WTC11 (cell line): ENCODE data around the gene PTGES2. TPM values are rescaled to one million over a fixed set of nuclear protein-coding genes. Genes with fewer than 3 reads are reported as not detected.

Experiments used
- ATAC-seq: fragments of 200-7000 bp; cut with Tn5 transposase; 2 replicates; pipeline ENCODE4 v1.10.0; 2021; ENCODE audit warnings: mild to moderate bottlenecking, moderate library complexity
- CTCF ChIA-PET: fragments of 300-600 bp; sonication (Branson Sonifier 250); formaldehyde crosslinking; loops from one replicate; lab custom pipeline; 2021; ENCODE audit warnings: antibody characterized with exemption; lab: Charles Lee
- POLR2A ChIA-PET: fragments of 350-600 bp; sonication (Branson Sonifier 250); formaldehyde crosslinking; loops from one replicate; lab custom pipeline; 2021; ENCODE audit warnings: antibody characterized with exemption; lab: Charles Lee
- DNase-seq: peaks from one replicate; pipeline ENCODE4 v3.0.0; 2021; ENCODE audit warnings: low spot score
- H3K27ac Mint-ChIP-seq: 2 replicates; pipeline ENCODE4 v1.8.0; 2021; ENCODE audit warnings: mixed read lengths
- H3K27me3 Mint-ChIP-seq: 2 replicates; pipeline ENCODE4 v1.8.0; 2021; ENCODE audit warnings: low read depth, mild to moderate bottlenecking, moderate library complexity, mixed read lengths
- H3K36me3 Mint-ChIP-seq: 2 replicates; pipeline ENCODE4 v1.8.0; 2021; ENCODE audit warnings: mixed read lengths
- H3K4me1 Mint-ChIP-seq: 2 replicates; pipeline ENCODE4 v1.8.0; 2022; ENCODE audit warnings: mixed read lengths
- H3K4me3 Mint-ChIP-seq: 2 replicates; pipeline ENCODE4 v1.8.0; 2021; ENCODE audit warnings: mild to moderate bottlenecking, moderate library complexity, mixed read lengths
- H3K9me3 Mint-ChIP-seq: 2 replicates; pipeline ENCODE4 v1.8.0; 2021; ENCODE audit warnings: mixed read lengths
- ATF3 ChIP-seq: sonication (generic); formaldehyde crosslinking; conservative IDR thresholded peaks from 2 replicates; pipeline ENCODE4 v1.8.1; 2022; ENCODE audit warnings: mild to moderate bottlenecking, missing genetic modification reagents
- CREM ChIP-seq: sonication (generic); formaldehyde crosslinking; IDR thresholded peaks from 2 replicates; pipeline ENCODE4 v1.8.1; 2022; ENCODE audit warnings: mild to moderate bottlenecking, missing genetic modification reagents, moderate library complexity
- CTCF ChIP-seq: fragments of 200-600 bp; IDR thresholded peaks from 2 replicates; pipeline ENCODE4 v1.8.0; 2022; ENCODE audit warnings: antibody characterized with exemption
- E2F1 ChIP-seq: sonication (generic); formaldehyde crosslinking; IDR thresholded peaks from 2 replicates; pipeline ENCODE4 v1.8.0; 2022; ENCODE audit warnings: mild to moderate bottlenecking, missing genetic modification reagents
- ETV6 ChIP-seq: sonication (generic); formaldehyde crosslinking; IDR thresholded peaks from 2 replicates; pipeline ENCODE4 v1.8.1; 2022; ENCODE audit warnings: mild to moderate bottlenecking, missing genetic modification reagents
- GRHL2 ChIP-seq: fragments of 250-450 bp; sonication (Bioruptor Pico); IDR thresholded peaks from 2 replicates; pipeline ENCODE4 v1.8.0; 2022; ENCODE audit warnings: mild to moderate bottlenecking, moderate library complexity; ENCODE audit not compliant: insufficient replicate concordance, severe bottlenecking
- IRF1 ChIP-seq: sonication (generic); formaldehyde crosslinking; IDR thresholded peaks from 2 replicates; pipeline ENCODE4 v1.8.0; 2023; ENCODE audit warnings: missing genetic modification reagents
- NFATC4 ChIP-seq: fragments of 250-450 bp; sonication (Bioruptor Pico); IDR thresholded peaks from 2 replicates; pipeline ENCODE4 v1.9.0; 2021; ENCODE audit warnings: mild to moderate bottlenecking
- NR3C1 ChIP-seq: sonication (generic); formaldehyde crosslinking; conservative IDR thresholded peaks from 2 replicates; pipeline ENCODE4 v1.8.1; 2023; ENCODE audit warnings: low read depth, mild to moderate bottlenecking, missing genetic modification reagents
- SMAD3 ChIP-seq: sonication (generic); formaldehyde crosslinking; IDR thresholded peaks from 2 replicates; pipeline ENCODE4 v1.8.0; 2022; ENCODE audit warnings: missing genetic modification reagents, mild to moderate bottlenecking, borderline replicate concordance
- SMAD4 ChIP-seq: sonication (generic); formaldehyde crosslinking; IDR thresholded peaks from 2 replicates; pipeline ENCODE4 v1.8.0; 2022; ENCODE audit warnings: mild to moderate bottlenecking, missing genetic modification reagents
- SOX15 ChIP-seq: fragments of 250-450 bp; sonication (Bioruptor Pico); IDR thresholded peaks from 2 replicates; pipeline ENCODE4 v1.9.0; 2021; ENCODE audit warnings: mild to moderate bottlenecking
- TP53 ChIP-seq: sonication (generic); formaldehyde crosslinking; IDR thresholded peaks from 2 replicates; pipeline ENCODE4 v1.8.1; 2023; ENCODE audit warnings: mild to moderate bottlenecking, missing genetic modification reagents
- ZBTB21 ChIP-seq: sonication (generic); formaldehyde crosslinking; IDR thresholded peaks from 2 replicates; pipeline ENCODE4 v1.8.1; 2023; ENCODE audit warnings: mild to moderate bottlenecking, missing genetic modification reagents, borderline replicate concordance
- ZNF138 ChIP-seq: sonication (generic); formaldehyde crosslinking; conservative IDR thresholded peaks from 2 replicates; pipeline ENCODE4 v1.8.1; 2022; ENCODE audit warnings: mild to moderate bottlenecking, moderate library complexity, missing genetic modification reagents
- ZNF317 ChIP-seq: sonication (generic); formaldehyde crosslinking; IDR thresholded peaks from 2 replicates; pipeline ENCODE4 v1.8.1; 2023; ENCODE audit warnings: low read depth, mild to moderate bottlenecking, moderate library complexity, missing genetic modification reagents, borderline replicate concordance
- ZNF396 ChIP-seq: fragments of 250-450 bp; sonication (Bioruptor Pico); IDR thresholded peaks from 2 replicates; pipeline ENCODE4 v1.8.0; 2021; ENCODE audit warnings: mild to moderate bottlenecking, moderate library complexity, borderline replicate concordance
- total RNA-seq: library from RNA; stranded (reverse); gene quantifications from 3 replicates; pipeline ENCODE4 v1.2.3, GENCODE V29; 2021
- TF ChIP-seq, protein P1 (sequence below): fragments of 250-450 bp; sonication (Bioruptor Pico); IDR thresholded peaks from 2 replicates; pipeline ENCODE4 v1.8.0; 2021; ENCODE audit warnings: mild to moderate bottlenecking
- TF ChIP-seq, protein P2 (sequence below): sonication (generic); formaldehyde crosslinking; IDR thresholded peaks from 2 replicates; pipeline ENCODE4 v1.8.0; 2023; ENCODE audit warnings: missing genetic modification reagents, mild to moderate bottlenecking, borderline replicate concordance

Gene PTGES2
- total RNA-seq, 1 experiment from 2014 or later = 118 TPM

DNA sequence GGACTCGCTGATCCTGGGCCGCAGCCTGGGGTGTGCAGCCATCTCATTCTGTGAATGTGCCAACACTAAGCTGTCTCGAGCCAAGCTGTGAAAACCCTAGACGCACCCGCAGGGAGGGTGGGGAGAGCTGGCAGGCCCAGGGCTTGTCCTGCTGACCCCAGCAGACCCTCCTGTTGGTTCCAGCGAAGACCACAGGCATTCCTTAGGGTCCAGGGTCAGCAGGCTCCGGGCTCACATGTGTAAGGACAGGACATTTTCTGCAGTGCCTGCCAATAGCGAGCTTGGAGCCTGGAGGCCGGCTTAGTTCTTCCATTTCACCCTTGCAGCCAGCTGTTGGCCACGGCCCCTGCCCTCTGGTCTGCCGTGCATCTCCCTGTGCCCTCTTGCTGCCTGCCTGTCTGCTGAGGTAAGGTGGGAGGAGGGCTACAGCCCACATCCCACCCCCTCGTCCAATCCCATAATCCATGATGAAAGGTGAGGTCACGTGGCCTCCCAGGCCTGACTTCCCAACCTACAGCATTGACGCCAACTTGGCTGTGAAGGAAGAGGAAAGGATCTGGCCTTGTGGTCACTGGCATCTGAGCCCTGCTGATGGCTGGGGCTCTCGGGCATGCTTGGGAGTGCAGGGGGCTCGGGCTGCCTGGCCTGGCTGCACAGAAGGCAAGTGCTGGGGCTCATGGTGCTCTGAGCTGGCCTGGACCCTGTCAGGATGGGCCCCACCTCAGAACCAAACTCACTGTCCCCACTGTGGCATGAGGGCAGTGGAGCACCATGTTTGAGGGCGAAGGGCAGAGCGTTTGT is 19.9 kb downstream of the PTGES2 start:
- ATAC-seq = no peak
- Mint-ChIP-seq H3K27ac (peak overlapping the region; percentile 90), H3K4me3 (no peak overlapping the region)
- ChIA-PET CTCF (interaction anchor here (1.1 to 5.8 kb wide), 2 partner anchors 10 to 17 kb away, joined by 3 to 57 read pairs; no protein-coding TSS in a partner anchor), POLR2A (interaction anchor here (0.8 kb wide), 1 partner anchor 10 kb away, joined by 4 read pairs; no protein-coding TSS in a partner anchor)
- TF ChIP-seq NR3C1 (CRISPR knock-in tag) (no peak), CREM (CRISPR knock-in tag) (no peak), ZNF317 (peak; percentile 71; the same call in 1 of the 2 replicates), ATF3 (CRISPR knock-in tag) (no peak), ZBTB21 (CRISPR knock-in tag) (no peak), IRF1 (CRISPR knock-in tag) (no peak)
- TF ChIP-seq, protein P1, sequence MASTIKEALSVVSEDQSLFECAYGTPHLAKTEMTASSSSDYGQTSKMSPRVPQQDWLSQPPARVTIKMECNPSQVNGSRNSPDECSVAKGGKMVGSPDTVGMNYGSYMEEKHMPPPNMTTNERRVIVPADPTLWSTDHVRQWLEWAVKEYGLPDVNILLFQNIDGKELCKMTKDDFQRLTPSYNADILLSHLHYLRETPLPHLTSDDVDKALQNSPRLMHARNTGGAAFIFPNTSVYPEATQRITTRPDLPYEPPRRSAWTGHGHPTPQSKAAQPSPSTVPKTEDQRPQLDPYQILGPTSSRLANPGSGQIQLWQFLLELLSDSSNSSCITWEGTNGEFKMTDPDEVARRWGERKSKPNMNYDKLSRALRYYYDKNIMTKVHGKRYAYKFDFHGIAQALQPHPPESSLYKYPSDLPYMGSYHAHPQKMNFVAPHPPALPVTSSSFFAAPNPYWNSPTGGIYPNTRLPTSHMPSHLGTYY (CRISPR knock-in tag) = no peak
- TF ChIP-seq, all 79 proteins: peak for 1
- DNase-seq = no peak
- Mint-ChIP-seq H3K27me3 (no peaks in the 10 kb centered on the region), H3K36me3 (peaks cover 35% of the 10 kb centered on the region), H3K9me3 (no peaks in the 10 kb centered on the region), H3K4me1 (peaks cover 8% of the 10 kb centered on the region)

DNA sequence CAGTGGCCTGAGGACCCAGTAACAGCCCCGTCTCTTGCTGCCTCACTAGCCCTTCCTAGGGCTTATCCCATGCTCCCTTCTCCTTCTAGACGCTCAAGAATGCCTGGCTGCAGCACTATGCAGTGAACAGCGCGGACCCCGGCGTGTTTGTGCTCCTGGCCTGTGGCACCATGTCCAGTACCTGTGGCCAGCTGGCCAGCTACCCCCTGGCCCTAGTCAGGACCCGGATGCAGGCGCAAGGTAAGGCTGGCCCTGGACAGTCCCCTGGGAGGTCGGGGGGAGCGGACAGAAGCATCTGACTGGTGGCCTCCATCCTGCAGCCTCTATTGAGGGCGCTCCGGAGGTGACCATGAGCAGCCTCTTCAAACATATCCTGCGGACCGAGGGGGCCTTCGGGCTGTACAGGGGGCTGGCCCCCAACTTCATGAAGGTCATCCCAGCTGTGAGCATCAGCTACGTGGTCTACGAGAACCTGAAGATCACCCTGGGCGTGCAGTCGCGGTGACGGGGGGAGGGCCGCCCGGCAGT is 20.5 kb downstream of the PTGES2 start:
- ChIA-PET CTCF (interaction anchor here (0.8 to 5.8 kb wide), 3 partner anchors 11 to 55 kb away, joined by 3 to 57 read pairs (median 3); no protein-coding TSS in a partner anchor), POLR2A (no interaction called here)
- ATAC-seq (no peak), DNase-seq (no peak)
- H3K27me3 Mint-ChIP-seq = no peaks in the 10 kb centered on the region
- peaks cover 11% of the 10 kb centered on the region for H3K4me1 Mint-ChIP-seq
- H3K36me3 Mint-ChIP-seq = peaks cover 42% of the 10 kb centered on the region
- H3K4me3 Mint-ChIP-seq = no peak overlapping the region
- H3K27ac Mint-ChIP-seq = no peak overlapping the region
- no peaks in the 10 kb centered on the region for H3K9me3 Mint-ChIP-seq
- TF ChIP-seq NR3C1 (CRISPR knock-in tag) (no peak), NFATC4 (CRISPR knock-in tag) (no peak), ETV6 (CRISPR knock-in tag) (no peak), TP53 (CRISPR knock-in tag) (no peak), E2F1 (CRISPR knock-in tag) (no peak), ZNF138 (CRISPR knock-in tag) (no peak), ZNF396 (CRISPR knock-in tag) (no peak), SMAD3 (CRISPR knock-in tag) (no peak), GRHL2 (CRISPR knock-in tag) (no peak), SOX15 (CRISPR knock-in tag) (no peak), CTCF (no peak), IRF1 (CRISPR knock-in tag) (no peak), SMAD4 (CRISPR knock-in tag) (no peak)
- TF ChIP-seq, protein P1 (CRISPR knock-in tag) = no peak
- TF ChIP-seq, protein P2, sequence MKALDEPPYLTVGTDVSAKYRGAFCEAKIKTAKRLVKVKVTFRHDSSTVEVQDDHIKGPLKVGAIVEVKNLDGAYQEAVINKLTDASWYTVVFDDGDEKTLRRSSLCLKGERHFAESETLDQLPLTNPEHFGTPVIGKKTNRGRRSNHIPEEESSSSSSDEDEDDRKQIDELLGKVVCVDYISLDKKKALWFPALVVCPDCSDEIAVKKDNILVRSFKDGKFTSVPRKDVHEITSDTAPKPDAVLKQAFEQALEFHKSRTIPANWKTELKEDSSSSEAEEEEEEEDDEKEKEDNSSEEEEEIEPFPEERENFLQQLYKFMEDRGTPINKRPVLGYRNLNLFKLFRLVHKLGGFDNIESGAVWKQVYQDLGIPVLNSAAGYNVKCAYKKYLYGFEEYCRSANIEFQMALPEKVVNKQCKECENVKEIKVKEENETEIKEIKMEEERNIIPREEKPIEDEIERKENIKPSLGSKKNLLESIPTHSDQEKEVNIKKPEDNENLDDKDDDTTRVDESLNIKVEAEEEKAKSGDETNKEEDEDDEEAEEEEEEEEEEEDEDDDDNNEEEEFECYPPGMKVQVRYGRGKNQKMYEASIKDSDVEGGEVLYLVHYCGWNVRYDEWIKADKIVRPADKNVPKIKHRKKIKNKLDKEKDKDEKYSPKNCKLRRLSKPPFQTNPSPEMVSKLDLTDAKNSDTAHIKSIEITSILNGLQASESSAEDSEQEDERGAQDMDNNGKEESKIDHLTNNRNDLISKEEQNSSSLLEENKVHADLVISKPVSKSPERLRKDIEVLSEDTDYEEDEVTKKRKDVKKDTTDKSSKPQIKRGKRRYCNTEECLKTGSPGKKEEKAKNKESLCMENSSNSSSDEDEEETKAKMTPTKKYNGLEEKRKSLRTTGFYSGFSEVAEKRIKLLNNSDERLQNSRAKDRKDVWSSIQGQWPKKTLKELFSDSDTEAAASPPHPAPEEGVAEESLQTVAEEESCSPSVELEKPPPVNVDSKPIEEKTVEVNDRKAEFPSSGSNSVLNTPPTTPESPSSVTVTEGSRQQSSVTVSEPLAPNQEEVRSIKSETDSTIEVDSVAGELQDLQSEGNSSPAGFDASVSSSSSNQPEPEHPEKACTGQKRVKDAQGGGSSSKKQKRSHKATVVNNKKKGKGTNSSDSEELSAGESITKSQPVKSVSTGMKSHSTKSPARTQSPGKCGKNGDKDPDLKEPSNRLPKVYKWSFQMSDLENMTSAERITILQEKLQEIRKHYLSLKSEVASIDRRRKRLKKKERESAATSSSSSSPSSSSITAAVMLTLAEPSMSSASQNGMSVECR (CRISPR knock-in tag) = no peak
